Measurements from ENCODE around the gene FOXE1. TPM values are rescaled to one million over a fixed set of nuclear protein-coding genes. Genes with fewer than 3 reads are reported as not detected.

FOXE1 gene
- total RNA-seq, 1 experiment from 2014 or later, result not detected

DNA sequence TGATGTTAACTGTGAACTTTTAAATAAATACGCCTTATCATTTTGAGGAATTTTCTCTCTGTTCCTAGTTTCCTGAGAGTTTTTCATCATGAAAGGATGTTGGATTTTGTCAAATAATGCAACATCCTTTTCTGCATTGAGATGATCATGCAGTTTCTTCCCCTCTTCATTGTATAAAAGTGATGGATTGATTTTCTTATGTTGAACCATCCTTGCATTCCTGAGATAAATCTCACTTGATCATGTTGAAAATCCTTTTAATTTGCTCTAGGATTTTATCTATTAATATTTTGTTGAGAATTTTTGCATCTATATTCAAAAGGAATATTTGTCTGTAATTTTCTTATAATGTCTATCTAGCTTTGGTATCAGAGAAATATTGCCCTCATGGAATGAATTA, 13.3 kb downstream of the FOXE1 start:
- no peak overlapping the region for H3K27ac ChIP-seq (ENCODE audit: low read depth, low read length)
- DNase-seq (ENCODE audit: low read depth, low spot score) (no peak), ATAC-seq (no peak)
- no peaks in the 10 kb centered on the region for H3K27me3 ChIP-seq (ENCODE audit: insufficient read depth, low read length)
- H3K79me2 ChIP-seq (ENCODE audit: insufficient read depth, low read length), result no peaks in the 10 kb centered on the region
- ChIA-PET RAD21 (ENCODE audit: low non-redundant PET in 1 of 2, low total read pairs in 2 of 2, uncharacterized antibody in 2 of 2, unreplicated experiment in 2 of 2) (no interaction called here), CTCF (no interaction called here), POLR2A (no interaction called here)
- no peak overlapping the region for H3K9ac ChIP-seq (ENCODE audit: low read length)
- BruUV-seq (replicated peaks), result no TSS peak
- no peak overlapping the region for H3K4me3 ChIP-seq (replicated peaks in 1 of 2; ENCODE audit: low read depth in 1 of 2, low read length in 2 of 2)
- H3K4me2 ChIP-seq (ENCODE audit: low read length), result no peak overlapping the region
- no peaks in the 10 kb centered on the region for H4K20me1 ChIP-seq (ENCODE audit: insufficient read depth)
- TF ChIP-seq FOSL1 (IDR thresholded peaks at IDR 0.05; ENCODE audit: low read depth) (no peak), TCF7L2 (IDR thresholded peaks at IDR 0.05; ENCODE audit: borderline replicate concordance, extremely low read depth, insufficient read depth, insufficient read length) (no peak), EZH2phosphoT487 (IDR thresholded peaks at IDR 0.05; ENCODE audit: borderline replicate concordance) (no peak), EGR1 (IDR thresholded peaks at IDR 0.05; ENCODE audit: low read depth) (no peak), ZFX (IDR thresholded peaks at IDR 0.05) (no peak), POLR2A (IDR thresholded peaks at IDR 0.05; ENCODE audit: borderline replicate concordance, extremely low read depth, insufficient read depth, insufficient read length) (no peak), MAX (IDR thresholded peaks at IDR 0.05) (no peak), ELF1 (IDR thresholded peaks at IDR 0.05; ENCODE audit: borderline replicate concordance, low read depth) (no peak), REST (IDR thresholded peaks at IDR 0.05; ENCODE audit: low read depth) (no peak), RAD21 (IDR thresholded peaks at IDR 0.05; ENCODE audit: low read depth) (no peak), SIN3A (IDR thresholded peaks at IDR 0.05; ENCODE audit: low read depth) (no peak), CBX3 (IDR thresholded peaks at IDR 0.05; ENCODE audit: low read depth) (no peak), POLR2AphosphoS5 (IDR thresholded peaks at IDR 0.05; ENCODE audit: low read depth, low read length) (no peak), SP1 (IDR thresholded peaks at IDR 0.05; ENCODE audit: low read depth) (no peak), ZBTB33 (IDR thresholded peaks at IDR 0.05; ENCODE audit: extremely low read depth, insufficient replicate concordance, low read length) (no peak), JUND (IDR thresholded peaks at IDR 0.05) (no peak), SRF (IDR thresholded peaks at IDR 0.05; ENCODE audit: low read depth) (no peak), CEBPB (IDR thresholded peaks at IDR 0.05; ENCODE audit: low read depth) (no peak), YY1 (IDR thresholded peaks at IDR 0.05; ENCODE audit: extremely low read depth, insufficient replicate concordance, low read depth, low read length) (no peak), EZH2 (IDR thresholded peaks at IDR 0.05) (no peak)
- H3K9me3 ChIP-seq (ENCODE audit: control insufficient read depth in 1 of 2, insufficient read depth in 1 of 2, low read depth in 1 of 2, low read length in 2 of 2), result peaks cover 0 to 4% of the 10 kb centered on the region in 2 experiments; a peak in 2 of 4 replicates
- intact Hi-C loops (cut with micrococcal nuclease), result no loop called here
- H2AFZ ChIP-seq (ENCODE audit: low read depth, low read length, poor library complexity, severe bottlenecking), result no peak overlapping the region
- H3K36me3 ChIP-seq (ENCODE audit: control insufficient read depth in 1 of 2, insufficient read depth in 2 of 2, low read length in 2 of 2), result no peaks in the 10 kb centered on the region
- no peaks in the 10 kb centered on the region for H3K4me1 ChIP-seq (ENCODE audit: control insufficient read depth in 1 of 2, insufficient read depth in 2 of 2, low read length in 2 of 2)
- H3K9me2 ChIP-seq (ENCODE audit: insufficient read depth), result no peaks in the 10 kb centered on the region

Measured in HCT116 (cell line).